ENCODE data around the gene TMEM109.

TMEM109 gene

DNA sequence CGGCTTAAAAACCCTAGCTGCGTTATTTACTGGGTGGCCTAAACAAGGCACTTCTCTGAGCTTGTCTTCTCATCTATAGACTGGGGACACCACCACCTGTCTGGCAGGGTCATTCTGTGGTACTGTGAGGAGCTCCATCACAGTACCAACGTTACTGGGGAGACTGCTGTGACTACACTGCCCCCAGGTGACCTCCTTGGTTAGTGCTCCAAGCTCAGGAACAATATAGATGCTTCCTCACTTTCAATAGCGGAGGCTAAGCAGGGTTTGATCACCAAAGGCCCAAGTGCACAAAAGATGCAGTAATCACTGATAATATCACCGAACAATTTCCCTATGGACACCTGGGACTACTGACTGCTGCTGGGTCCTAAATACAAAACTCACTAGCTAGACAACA is 26.4 kb upstream of the TMEM109 start:
- peaks cover 28% of the 10 kb centered on the region for H3K36me3 ChIP-seq (ENCODE audit: insufficient read depth, low read length)
- H3K4me3 ChIP-seq (ENCODE audit: low read depth in 1 of 2, low read length in 2 of 2): no peak overlapping the region
- H3K9ac ChIP-seq (ENCODE audit: low read length): no peak overlapping the region
- no peaks in the 10 kb centered on the region for H3K27me3 ChIP-seq (ENCODE audit: control insufficient read depth in 1 of 2, insufficient read depth in 2 of 2, low read length in 2 of 2)
- no peaks in the 10 kb centered on the region for H3K4me1 ChIP-seq (ENCODE audit: insufficient read depth, low read length)
- no peak overlapping the region for H3K27ac ChIP-seq (ENCODE audit: low read depth, low read length)
- H3K9me3 ChIP-seq (ENCODE audit: low read length): no peaks in the 10 kb centered on the region

GRCh38 chr11:60889869-60890311 is 24.1 kb upstream of the TMEM109 start:
- H3K27me3 ChIP-seq (ENCODE audit: control insufficient read depth in 1 of 2, insufficient read depth in 2 of 2, low read length in 2 of 2): no peaks in the 10 kb centered on the region
- H3K36me3 ChIP-seq (ENCODE audit: insufficient read depth, low read length): peaks cover 42% of the 10 kb centered on the region
- no peaks in the 10 kb centered on the region for H3K4me1 ChIP-seq (ENCODE audit: insufficient read depth, low read length)
- H3K9me3 ChIP-seq (ENCODE audit: low read length): no peaks in the 10 kb centered on the region
- H3K27ac ChIP-seq (ENCODE audit: low read depth, low read length): no peak overlapping the region
- no peak overlapping the region for H3K4me3 ChIP-seq (ENCODE audit: low read depth in 1 of 2, low read length in 2 of 2)
- no peak overlapping the region for H3K9ac ChIP-seq (ENCODE audit: low read length)

DNA sequence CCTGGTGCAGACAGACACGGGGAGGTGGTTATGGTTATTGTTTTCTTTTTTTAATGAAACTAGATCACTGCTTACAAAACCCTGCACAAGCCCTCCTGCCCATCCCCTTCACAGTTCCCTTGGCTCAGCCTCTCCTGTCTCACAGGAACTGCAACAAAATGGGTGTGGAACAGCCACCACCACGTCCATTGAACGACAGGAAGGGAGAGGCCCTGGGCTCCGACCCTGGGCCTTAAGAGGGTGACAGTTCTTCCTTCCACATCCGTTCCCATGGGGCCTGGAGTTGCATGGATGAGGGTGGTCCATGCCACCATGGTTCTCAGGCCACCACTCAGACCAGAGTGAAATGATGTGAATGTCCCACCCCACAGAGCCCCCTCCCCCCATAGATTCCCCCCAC is 23.3 kb upstream of the TMEM109 start:
- H3K9ac ChIP-seq (ENCODE audit: low read length): no peak overlapping the region
- no peaks in the 10 kb centered on the region for H3K9me3 ChIP-seq (ENCODE audit: low read length)
- no peak overlapping the region for H3K4me3 ChIP-seq (ENCODE audit: low read depth in 1 of 2, low read length in 2 of 2)
- no peaks in the 10 kb centered on the region for H3K4me1 ChIP-seq (ENCODE audit: insufficient read depth, low read length)
- H3K27ac ChIP-seq (ENCODE audit: low read depth, low read length): no peak overlapping the region
- peaks cover 50% of the 10 kb centered on the region for H3K36me3 ChIP-seq (ENCODE audit: insufficient read depth, low read length)
- H3K27me3 ChIP-seq (ENCODE audit: control insufficient read depth in 1 of 2, insufficient read depth in 2 of 2, low read length in 2 of 2): no peaks in the 10 kb centered on the region

- Histone ChIP-seq H3K36me3 (ENCODE audit: insufficient read depth, low read length) (peaks cover 56% of the 10 kb centered on the region), H3K27ac (ENCODE audit: low read depth, low read length) (no peak overlapping the region)
Measured at GRCh38 chr11:60891103-60891741, 22.7 kb upstream of the TMEM109 start.

GRCh38 chr11:60895687-60896086 is 18.3 kb upstream of the TMEM109 start:
- H3K4me1 ChIP-seq (ENCODE audit: insufficient read depth, low read length): no peaks in the 10 kb centered on the region
- no peaks in the 10 kb centered on the region for H3K9me3 ChIP-seq (ENCODE audit: low read length)
- peaks cover 80% of the 10 kb centered on the region for H3K36me3 ChIP-seq (ENCODE audit: insufficient read depth, low read length)
- H3K4me3 ChIP-seq (ENCODE audit: low read depth in 1 of 2, low read length in 2 of 2): no peak overlapping the region
- H3K27ac ChIP-seq (ENCODE audit: low read depth, low read length): no peak overlapping the region
- H3K27me3 ChIP-seq (ENCODE audit: control insufficient read depth in 1 of 2, insufficient read depth in 2 of 2, low read length in 2 of 2): no peaks in the 10 kb centered on the region
- H3K9ac ChIP-seq (ENCODE audit: low read length): no peak overlapping the region

More at GRCh38 chr11:60891103-60891741, 22.7 kb upstream of the TMEM109 start:
- H3K27me3 ChIP-seq (ENCODE audit: control insufficient read depth in 1 of 2, insufficient read depth in 2 of 2, low read length in 2 of 2): no peaks in the 10 kb centered on the region
- no peak overlapping the region for H3K9ac ChIP-seq (ENCODE audit: low read length)
- H3K4me1 ChIP-seq (ENCODE audit: insufficient read depth, low read length): no peaks in the 10 kb centered on the region
- H3K4me3 ChIP-seq (ENCODE audit: low read depth in 1 of 2, low read length in 2 of 2): no peak overlapping the region
- no peaks in the 10 kb centered on the region for H3K9me3 ChIP-seq (ENCODE audit: low read length)

DNA sequence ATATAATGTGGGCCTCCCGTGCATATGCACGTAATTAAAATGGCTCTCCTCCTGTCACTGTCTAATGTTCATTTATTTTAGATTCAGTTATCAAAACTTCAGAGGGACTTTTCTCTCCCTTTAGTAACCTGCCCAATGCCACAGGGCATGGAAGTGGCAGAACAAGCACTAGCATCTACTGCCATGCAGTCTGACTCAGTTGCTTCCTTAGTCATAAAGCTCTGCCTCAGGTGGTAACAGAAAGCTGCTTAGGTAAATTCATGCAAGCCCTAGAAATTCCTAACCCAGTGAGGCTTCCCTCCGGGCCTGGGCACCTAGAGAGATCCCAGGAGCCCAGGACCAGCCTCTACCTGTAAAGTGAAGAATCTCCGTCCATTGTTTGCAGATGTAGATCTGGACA is 16.5 kb upstream of the TMEM109 start:
- Histone ChIP-seq H3K36me3 (ENCODE audit: insufficient read depth, low read length) (peaks cover 86% of the 10 kb centered on the region), H3K4me1 (ENCODE audit: insufficient read depth, low read length) (no peaks in the 10 kb centered on the region)

DNA sequence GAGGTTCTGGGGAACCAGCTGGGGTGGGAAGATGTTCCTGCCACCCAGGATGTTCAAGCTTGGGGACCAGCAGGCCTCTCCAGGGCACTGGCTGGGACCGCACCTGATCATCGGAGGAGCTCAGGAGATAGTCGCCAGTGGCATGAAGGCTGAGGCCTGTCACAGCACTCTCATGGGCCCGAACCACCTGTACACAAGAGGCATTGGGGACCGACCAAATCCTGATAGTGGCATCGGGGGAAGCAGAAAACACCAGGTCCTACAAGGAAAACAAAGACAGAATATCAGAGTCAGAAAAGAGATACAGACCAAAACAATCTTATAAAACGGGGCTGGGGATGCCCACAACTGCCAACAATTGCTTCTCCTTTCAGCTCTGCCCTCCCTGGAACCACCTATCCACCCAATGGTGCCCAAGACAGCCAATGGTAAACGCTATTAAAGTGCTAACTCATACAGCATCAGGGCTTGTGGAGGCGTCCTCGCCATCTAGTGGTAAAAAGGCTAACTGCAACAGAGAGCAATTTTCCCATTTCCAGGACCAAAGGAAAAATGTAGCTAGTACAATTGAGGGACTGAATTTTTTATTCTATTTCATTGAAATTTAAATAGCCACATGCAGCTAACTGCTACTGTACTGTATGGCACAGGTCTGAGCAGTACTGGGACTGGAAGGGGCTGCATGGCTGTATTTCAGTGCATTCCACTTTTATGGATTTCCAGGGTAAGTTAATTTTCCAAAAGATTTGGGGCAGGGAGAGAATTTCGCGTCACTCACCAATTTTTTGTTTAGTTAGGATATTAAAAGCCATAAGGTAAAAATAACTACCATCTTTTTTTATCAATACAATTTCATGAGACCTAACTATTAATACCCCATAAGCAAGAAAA is 14.7 kb upstream of the TMEM109 start:
- Histone ChIP-seq H3K4me3 (ENCODE audit: low read depth in 1 of 2, low read length in 2 of 2) (no peak overlapping the region), H3K36me3 (ENCODE audit: insufficient read depth, low read length) (peaks cover 93% of the 10 kb centered on the region), H3K4me1 (ENCODE audit: insufficient read depth, low read length) (peaks cover 4% of the 10 kb centered on the region), H3K27ac (ENCODE audit: low read depth, low read length) (no peak overlapping the region), H3K9ac (ENCODE audit: low read length) (no peak overlapping the region), H3K9me3 (ENCODE audit: low read length) (no peaks in the 10 kb centered on the region), H3K27me3 (ENCODE audit: control insufficient read depth in 1 of 2, insufficient read depth in 2 of 2, low read length in 2 of 2) (no peaks in the 10 kb centered on the region)

More for the DNA sequence above, 16.5 kb upstream of the TMEM109 start:
- no peak overlapping the region for H3K4me3 ChIP-seq (ENCODE audit: low read depth in 1 of 2, low read length in 2 of 2)
- H3K27me3 ChIP-seq (ENCODE audit: control insufficient read depth in 1 of 2, insufficient read depth in 2 of 2, low read length in 2 of 2): no peaks in the 10 kb centered on the region
- no peaks in the 10 kb centered on the region for H3K9me3 ChIP-seq (ENCODE audit: low read length)
- no peak overlapping the region for H3K27ac ChIP-seq (ENCODE audit: low read depth, low read length)
- H3K9ac ChIP-seq (ENCODE audit: low read length): no peak overlapping the region

DNA sequence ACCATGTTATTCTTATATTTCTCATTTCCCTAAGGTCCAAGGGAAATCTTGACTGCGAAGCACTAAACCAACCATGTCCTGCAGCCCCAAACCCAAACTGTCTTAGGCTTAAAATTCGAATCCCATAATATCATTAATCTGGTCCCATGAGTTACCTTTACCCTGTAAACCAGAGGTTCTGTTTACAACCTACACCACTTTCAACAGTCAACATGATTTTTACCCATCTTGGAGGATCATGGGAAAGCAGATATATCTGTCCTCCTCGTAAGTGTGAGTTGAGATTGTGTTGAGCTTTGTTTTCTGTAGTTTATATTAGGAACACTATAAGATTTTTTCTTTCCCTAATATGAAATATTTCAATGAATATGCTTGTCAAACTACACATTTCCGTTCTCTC is 14.0 kb upstream of the TMEM109 start:
- Histone ChIP-seq H3K4me3 (ENCODE audit: low read depth in 1 of 2, low read length in 2 of 2) (no peak overlapping the region), H3K9me3 (ENCODE audit: low read length) (no peaks in the 10 kb centered on the region), H3K27ac (ENCODE audit: low read depth, low read length) (no peak overlapping the region), H3K36me3 (ENCODE audit: insufficient read depth, low read length) (peaks cover 87% of the 10 kb centered on the region), H3K4me1 (ENCODE audit: insufficient read depth, low read length) (peaks cover 11% of the 10 kb centered on the region), H3K27me3 (ENCODE audit: control insufficient read depth in 1 of 2, insufficient read depth in 2 of 2, low read length in 2 of 2) (no peaks in the 10 kb centered on the region), H3K9ac (ENCODE audit: low read length) (no peak overlapping the region)

- H3K27me3 ChIP-seq (ENCODE audit: control insufficient read depth in 1 of 2, insufficient read depth in 2 of 2, low read length in 2 of 2): no peaks in the 10 kb centered on the region
- H3K9ac ChIP-seq (ENCODE audit: low read length): no peak overlapping the region
- peaks cover 79% of the 10 kb centered on the region for H3K36me3 ChIP-seq (ENCODE audit: insufficient read depth, low read length)
- H3K9me3 ChIP-seq (ENCODE audit: low read length): no peaks in the 10 kb centered on the region
- H3K4me3 ChIP-seq (ENCODE audit: low read depth in 1 of 2, low read length in 2 of 2): no peak overlapping the region
- peaks cover 20% of the 10 kb centered on the region for H3K4me1 ChIP-seq (ENCODE audit: insufficient read depth, low read length)
- no peak overlapping the region for H3K27ac ChIP-seq (ENCODE audit: low read depth, low read length)
Measured at GRCh38 chr11:60900673-60901404, 13.1 kb upstream of the TMEM109 start.

DNA sequence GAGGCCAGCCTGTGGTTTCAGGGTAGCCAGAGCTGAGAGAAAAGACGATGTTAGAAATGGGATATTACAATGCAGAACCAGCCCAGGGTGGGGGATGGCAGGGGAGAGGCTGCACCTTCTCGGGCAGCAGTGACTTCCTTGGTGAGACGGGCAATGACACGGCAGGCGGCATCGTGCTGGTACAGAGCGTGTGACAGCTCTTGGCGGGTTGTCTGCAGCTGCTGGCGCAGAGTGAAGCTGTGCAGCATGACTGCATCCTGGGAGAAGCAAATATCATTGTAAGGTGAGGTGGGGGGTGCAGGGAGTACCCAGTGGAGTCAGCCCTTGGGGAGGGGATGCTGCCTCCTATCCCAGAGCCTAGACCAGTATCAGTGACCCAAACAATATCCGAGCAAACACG is 11.3 kb upstream of the TMEM109 start:
- no peaks in the 10 kb centered on the region for H3K9me3 ChIP-seq (ENCODE audit: low read length)
- peaks cover 26% of the 10 kb centered on the region for H3K4me1 ChIP-seq (ENCODE audit: insufficient read depth, low read length)
- H3K4me3 ChIP-seq (ENCODE audit: low read depth in 1 of 2, low read length in 2 of 2): no peak overlapping the region
- no peak overlapping the region for H3K9ac ChIP-seq (ENCODE audit: low read length)
- no peak overlapping the region for H3K27ac ChIP-seq (ENCODE audit: low read depth, low read length)
- peaks cover 63% of the 10 kb centered on the region for H3K36me3 ChIP-seq (ENCODE audit: insufficient read depth, low read length)
- no peaks in the 10 kb centered on the region for H3K27me3 ChIP-seq (ENCODE audit: control insufficient read depth in 1 of 2, insufficient read depth in 2 of 2, low read length in 2 of 2)

GRCh38 chr11:60905047-60905446 is 8.9 kb upstream of the TMEM109 start:
- Histone ChIP-seq H3K27ac (ENCODE audit: low read depth, low read length) (no peak overlapping the region), H3K9me3 (ENCODE audit: low read length) (no peaks in the 10 kb centered on the region), H3K27me3 (ENCODE audit: control insufficient read depth in 1 of 2, insufficient read depth in 2 of 2, low read length in 2 of 2) (no peaks in the 10 kb centered on the region), H3K4me1 (ENCODE audit: insufficient read depth, low read length) (peaks cover 26% of the 10 kb centered on the region), H3K36me3 (ENCODE audit: insufficient read depth, low read length) (peaks cover 40% of the 10 kb centered on the region), H3K4me3 (ENCODE audit: low read depth in 1 of 2, low read length in 2 of 2) (peak overlapping the region; percentile 84 to 94), H3K9ac (ENCODE audit: low read length) (peak overlapping the region; percentile 79)
